ENCODE results near the gene IGFL4. TPM values are rescaled to one million over a fixed set of nuclear protein-coding genes. Genes with fewer than 3 reads are reported as not detected.

Gene IGFL4
- total and polyA plus RNA-seq, 4 experiments from 2014 or later: not detected

- H3K4me3 Mint-ChIP-seq: peak overlapping the region; percentile 86 to 94 (median 91)
- Histone ChIP-seq H3K4me3 (ENCODE audit: low read length in 2 of 2) (peak overlapping the region; percentile 76 to 80), H3K27ac (ENCODE audit: low read depth, low read length) (peak overlapping the region; percentile 53), H3K9me3 (ENCODE audit: control insufficient read depth in 1 of 2, low read length in 2 of 2) (no peaks in the 10 kb centered on the region), H3K4me1 (ENCODE audit: insufficient read depth, low read length) (peaks cover 14% of the 10 kb centered on the region), H3K27me3 (ENCODE audit: insufficient read depth, low read length) (no peaks in the 10 kb centered on the region), H3K36me3 (ENCODE audit: insufficient read depth, low read length) (no peaks in the 10 kb centered on the region)
- intact Hi-C loops (cut with micrococcal nuclease): loop anchor here (1.0 to 5.0 kb wide), 5 partner anchors 21 to 244 kb away; partner anchors contain the start of genes CCDC61, MYPOP and SYMPK
- H3K36me3 Mint-ChIP-seq: peaks cover under 1 to 2% of the 10 kb centered on the region in 2 donors
- peak; percentile 39 to 68 (median 53) for DNase-seq
- H3K27ac Mint-ChIP-seq: peak overlapping the region; percentile 60 to 88 (median 71)
- ChIA-PET POLR2A (ENCODE audit: partially characterized antibody) (no interaction called here), CTCF (ENCODE audit: partially characterized antibody) (interaction anchor here (1.7 to 2.0 kb wide), 3 partner anchors 10 to 21 kb away, joined by 4 to 18 read pairs (median 16); partner anchors contain the start of gene CCDC61)
- peaks cover 0 to 5% of the 10 kb centered on the region in 2 donors for H3K27me3 Mint-ChIP-seq
- H3K9me3 Mint-ChIP-seq: no peaks in the 10 kb centered on the region
- peaks cover 12 to 21% (median 16%) of the 10 kb centered on the region in 4 donors for H3K4me1 Mint-ChIP-seq
These were observed 24.9 kb downstream of the IGFL4 start for GRCh38 chr19:46015687-46016425.

- CTCF ChIA-PET (ENCODE audit: partially characterized antibody): interaction anchor here (1.8 kb wide), 1 partner anchor 9 kb away, joined by 4 read pairs; no protein-coding TSS in a partner anchor
- H3K36me3 ChIP-seq (ENCODE audit: insufficient read depth, low read length): no peaks in the 10 kb centered on the region
- peak overlapping the region in 1 of 2 donors; percentile 76 for H3K4me3 ChIP-seq (ENCODE audit: low read length in 2 of 2)
These were observed 25.7 kb downstream of the IGFL4 start for GRCh38 chr19:46014941-46015686.

GRCh38 chr19:46014534-46014933 is 26.3 kb downstream of the IGFL4 start:
- DNase-seq: no peak
- no peaks in the 10 kb centered on the region for H3K36me3 ChIP-seq (ENCODE audit: insufficient read depth, low read length)
- H3K27me3 ChIP-seq (ENCODE audit: insufficient read depth, low read length): no peaks in the 10 kb centered on the region
- Mint-ChIP-seq H3K27ac (peak overlapping the region in 1 of 7 donors; percentile 29), H3K36me3 (peaks cover 8 to 13% of the 10 kb centered on the region in 2 donors), H3K27me3 (peaks cover 0 to 5% of the 10 kb centered on the region in 2 donors), H3K9me3 (no peaks in the 10 kb centered on the region), H3K4me1 (peaks cover 12 to 21% (median 16%) of the 10 kb centered on the region in 4 donors), H3K4me3 (peak overlapping the region; percentile 41 to 81 (median 65))
- peaks cover 14% of the 10 kb centered on the region for H3K4me1 ChIP-seq (ENCODE audit: insufficient read depth, low read length)
- no peaks in the 10 kb centered on the region for H3K9me3 ChIP-seq (ENCODE audit: control insufficient read depth in 1 of 2, low read length in 2 of 2)
- intact Hi-C loops (cut with micrococcal nuclease): no loop called here
- no peak overlapping the region for H3K27ac ChIP-seq (ENCODE audit: low read depth, low read length)
- POLR2A ChIA-PET (ENCODE audit: partially characterized antibody): no interaction called here
- CTCF ChIA-PET (ENCODE audit: partially characterized antibody): no interaction called here
- no peak overlapping the region for H3K4me3 ChIP-seq (ENCODE audit: low read length in 2 of 2)

More at GRCh38 chr19:46014941-46015686, 25.7 kb downstream of the IGFL4 start:
- peaks cover 4 to 8% of the 10 kb centered on the region in 2 donors for H3K36me3 Mint-ChIP-seq
- peak overlapping the region in 5 of 7 donors; percentile 24 to 86 (median 65) for H3K27ac Mint-ChIP-seq
- peaks cover 0 to 5% of the 10 kb centered on the region in 2 donors for H3K27me3 Mint-ChIP-seq
- peaks cover 12 to 21% (median 16%) of the 10 kb centered on the region in 4 donors for H3K4me1 Mint-ChIP-seq
- H3K4me3 Mint-ChIP-seq: peak overlapping the region; percentile 70 to 84 (median 80)
- peaks cover 14% of the 10 kb centered on the region for H3K4me1 ChIP-seq (ENCODE audit: insufficient read depth, low read length)
- peak; percentile 50 to 71 (median 57) for DNase-seq
- intact Hi-C loops (cut with micrococcal nuclease): loop anchor here (1.0 to 5.0 kb wide), 3 partner anchors 20 to 243 kb away; partner anchors contain the start of genes CCDC61 and MYPOP
- no peak overlapping the region for H3K27ac ChIP-seq (ENCODE audit: low read depth, low read length)
- no peaks in the 10 kb centered on the region for H3K27me3 ChIP-seq (ENCODE audit: insufficient read depth, low read length)
- POLR2A ChIA-PET (ENCODE audit: partially characterized antibody): no interaction called here
- H3K9me3 Mint-ChIP-seq: no peaks in the 10 kb centered on the region
- H3K9me3 ChIP-seq (ENCODE audit: control insufficient read depth in 1 of 2, low read length in 2 of 2): no peaks in the 10 kb centered on the region

GRCh38 chr19:46009530-46010510 is 31.0 kb downstream of the IGFL4 start:
- peaks cover 4 to 9% (median 6%) of the 10 kb centered on the region in 4 donors for H3K4me1 Mint-ChIP-seq
- H3K4me3 Mint-ChIP-seq: no peak overlapping the region
- H3K27me3 ChIP-seq (ENCODE audit: insufficient read depth, low read length): no peaks in the 10 kb centered on the region
- ChIA-PET CTCF (ENCODE audit: partially characterized antibody) (interaction anchor here (0.6 to 3.1 kb wide), 14 partner anchors 10 to 516 kb away, joined by 3 to 15 read pairs (median 3); partner anchors contain the start of genes MYPOP and PGLYRP1), POLR2A (ENCODE audit: partially characterized antibody) (interaction anchor here (1.2 kb wide), 1 partner anchor 14 kb away, joined by 5 read pairs; the partner anchor contains the start of gene CCDC61)
- H3K4me3 ChIP-seq (ENCODE audit: low read length in 2 of 2): no peak overlapping the region
- peaks cover 5% of the 10 kb centered on the region for H3K36me3 ChIP-seq (ENCODE audit: insufficient read depth, low read length)
- no peak overlapping the region for H3K27ac ChIP-seq (ENCODE audit: low read depth, low read length)
- H3K9me3 ChIP-seq (ENCODE audit: control insufficient read depth in 1 of 2, low read length in 2 of 2): no peaks in the 10 kb centered on the region
- peaks cover 0 to 4% of the 10 kb centered on the region in 2 donors for H3K27me3 Mint-ChIP-seq
- intact Hi-C loops (cut with micrococcal nuclease): no loop called here
- DNase-seq: peak; percentile 51 to 66 (median 53)
- no peaks in the 10 kb centered on the region for H3K9me3 Mint-ChIP-seq
- H3K27ac Mint-ChIP-seq: peak overlapping the region in 2 of 7 donors; percentile 1 to 81
- no peaks in the 10 kb centered on the region for H3K4me1 ChIP-seq (ENCODE audit: insufficient read depth, low read length)
- peaks cover 18 to 27% of the 10 kb centered on the region in 2 donors for H3K36me3 Mint-ChIP-seq

GRCh38 chr19:46006411-46006810 is 34.4 kb downstream of the IGFL4 start:
- H3K36me3 ChIP-seq (ENCODE audit: insufficient read depth, low read length): peaks cover 5% of the 10 kb centered on the region
- DNase-seq: no peak
- H3K27ac ChIP-seq (ENCODE audit: low read depth, low read length): no peak overlapping the region
- Mint-ChIP-seq H3K27ac (no peak overlapping the region), H3K27me3 (no peaks in the 10 kb centered on the region), H3K36me3 (peaks cover 18 to 27% of the 10 kb centered on the region in 2 donors), H3K4me1 (peaks cover 0 to 5% (median under 1%) of the 10 kb centered on the region in 4 donors), H3K4me3 (no peak overlapping the region), H3K9me3 (no peaks in the 10 kb centered on the region)
- ChIA-PET POLR2A (ENCODE audit: partially characterized antibody) (no interaction called here), CTCF (ENCODE audit: partially characterized antibody) (interaction anchor here (1.1 to 1.5 kb wide), 2 partner anchors 10 to 17 kb away, joined by 4 read pairs; no protein-coding TSS in a partner anchor)
- H3K9me3 ChIP-seq (ENCODE audit: control insufficient read depth in 1 of 2, low read length in 2 of 2): no peaks in the 10 kb centered on the region
- H3K27me3 ChIP-seq (ENCODE audit: insufficient read depth, low read length): no peaks in the 10 kb centered on the region
- H3K4me1 ChIP-seq (ENCODE audit: insufficient read depth, low read length): no peaks in the 10 kb centered on the region
- no peak overlapping the region for H3K4me3 ChIP-seq (ENCODE audit: low read length in 2 of 2)
- intact Hi-C loops (cut with micrococcal nuclease): no loop called here

- ChIA-PET CTCF (ENCODE audit: partially characterized antibody) (interaction anchor here (1.0 kb wide), 1 partner anchor 139 kb away, joined by 3 read pairs; no protein-coding TSS in a partner anchor), POLR2A (ENCODE audit: partially characterized antibody) (interaction anchor here (0.6 kb wide), 1 partner anchor 1301 kb away, joined by 3 read pairs; no protein-coding TSS in a partner anchor)
- peaks cover 0 to 2% (median 0%) of the 10 kb centered on the region in 8 donors for H3K9me3 Mint-ChIP-seq
- Histone ChIP-seq H3K4me3 (ENCODE audit: low read length in 2 of 2) (no peak overlapping the region), H3K27ac (ENCODE audit: low read depth, low read length) (no peak overlapping the region), H3K27me3 (ENCODE audit: insufficient read depth, low read length) (no peaks in the 10 kb centered on the region), H3K4me1 (ENCODE audit: insufficient read depth, low read length) (peaks cover 16% of the 10 kb centered on the region), H3K9me3 (ENCODE audit: control insufficient read depth in 1 of 2, low read length in 2 of 2) (no peaks in the 10 kb centered on the region), H3K36me3 (ENCODE audit: insufficient read depth, low read length) (peaks cover 4% of the 10 kb centered on the region)
- H3K36me3 Mint-ChIP-seq: peaks cover 8 to 10% of the 10 kb centered on the region in 2 donors
- H3K27me3 Mint-ChIP-seq: no peaks in the 10 kb centered on the region
- H3K27ac Mint-ChIP-seq: no peak overlapping the region
- no peak overlapping the region for H3K4me3 Mint-ChIP-seq
- H3K4me1 Mint-ChIP-seq: peaks cover 17 to 27% (median 22%) of the 10 kb centered on the region in 4 donors
- intact Hi-C loops (cut with micrococcal nuclease): no loop called here
- no peak for DNase-seq
These were observed 38.0 kb downstream of the IGFL4 start for GRCh38 chr19:46002678-46003275.

All from CD4-positive, alpha-beta memory T cell (primary cell).